ENCODE results near the gene SIX2. TPM values are rescaled to one million over a fixed set of nuclear protein-coding genes. Genes with fewer than 3 reads are reported as not detected.

SIX2 gene
- total and polyA plus RNA-seq, 2 donors (not counting 1 experiment from before 2014, with no cell fraction given) = 0.03 TPM; not detected in 1

DNA sequence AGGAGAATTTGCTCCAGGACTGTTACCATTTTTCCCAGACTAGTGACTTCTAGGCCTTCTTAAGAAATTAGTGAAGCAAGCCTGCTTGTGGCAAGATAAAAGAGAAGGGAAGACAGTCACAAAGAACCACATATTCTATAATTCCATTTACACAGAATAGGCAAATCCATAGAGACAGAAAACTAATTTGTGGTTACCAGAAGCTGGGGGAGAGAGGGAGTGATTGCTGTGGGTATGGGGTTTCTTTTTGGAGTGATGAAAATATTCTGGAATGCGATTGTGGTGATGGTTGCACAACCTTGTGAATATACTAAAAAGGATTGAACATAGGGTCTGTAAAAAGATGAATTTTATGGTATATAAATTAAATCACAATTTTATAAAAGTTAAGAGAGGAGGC lies 37.5 kb upstream of the SIX2 start:
- DNase-seq (ENCODE audit: low read depth in 2 of 2) = peak; percentile 32 to 71
- Histone ChIP-seq H3K27ac (ENCODE audit: insufficient read depth, low read length) (no peak overlapping the region), H3K4me1 (ENCODE audit: control insufficient read depth, extremely low read depth, insufficient read depth, low read length) (no peaks in the 10 kb centered on the region), H3K27me3 (ENCODE audit: control insufficient read depth, insufficient read depth, low read length) (peaks cover 19% of the 10 kb centered on the region), H4K20me1 (ENCODE audit: control insufficient read depth, extremely low read depth, insufficient read depth, low read length) (no peaks in the 10 kb centered on the region), H2AFZ (ENCODE audit: low read length) (no peak overlapping the region), H3K79me2 (ENCODE audit: control insufficient read depth, insufficient read depth, low read length) (no peaks in the 10 kb centered on the region), H3K4me3 (replicated peaks in 1 of 4; ENCODE audit: control extremely low read depth in 1 of 4, insufficient read depth in 1 of 4, low read depth in 3 of 4, low read length in 4 of 4) (no peak overlapping the region), H3K9ac (ENCODE audit: insufficient read depth, low read length) (no peak overlapping the region), H3K36me3 (ENCODE audit: control insufficient read depth, insufficient read depth, low read length) (no peaks in the 10 kb centered on the region), H3K4me2 (ENCODE audit: extremely low read depth, insufficient read depth, low read length) (no peak overlapping the region), H3K9me3 (ENCODE audit: control insufficient read depth, insufficient read depth, low read depth, low read length) (no peaks in the 10 kb centered on the region)
- TF ChIP-seq, protein P1, sequence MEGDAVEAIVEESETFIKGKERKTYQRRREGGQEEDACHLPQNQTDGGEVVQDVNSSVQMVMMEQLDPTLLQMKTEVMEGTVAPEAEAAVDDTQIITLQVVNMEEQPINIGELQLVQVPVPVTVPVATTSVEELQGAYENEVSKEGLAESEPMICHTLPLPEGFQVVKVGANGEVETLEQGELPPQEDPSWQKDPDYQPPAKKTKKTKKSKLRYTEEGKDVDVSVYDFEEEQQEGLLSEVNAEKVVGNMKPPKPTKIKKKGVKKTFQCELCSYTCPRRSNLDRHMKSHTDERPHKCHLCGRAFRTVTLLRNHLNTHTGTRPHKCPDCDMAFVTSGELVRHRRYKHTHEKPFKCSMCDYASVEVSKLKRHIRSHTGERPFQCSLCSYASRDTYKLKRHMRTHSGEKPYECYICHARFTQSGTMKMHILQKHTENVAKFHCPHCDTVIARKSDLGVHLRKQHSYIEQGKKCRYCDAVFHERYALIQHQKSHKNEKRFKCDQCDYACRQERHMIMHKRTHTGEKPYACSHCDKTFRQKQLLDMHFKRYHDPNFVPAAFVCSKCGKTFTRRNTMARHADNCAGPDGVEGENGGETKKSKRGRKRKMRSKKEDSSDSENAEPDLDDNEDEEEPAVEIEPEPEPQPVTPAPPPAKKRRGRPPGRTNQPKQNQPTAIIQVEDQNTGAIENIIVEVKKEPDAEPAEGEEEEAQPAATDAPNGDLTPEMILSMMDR (conservative IDR thresholded peaks at IDR 0.05 in 1 of 2, IDR thresholded peaks at IDR 0.05 in 1 of 2; ENCODE audit: low read depth in 1 of 2, low read length in 2 of 2) = no peak
- no peak for TF ChIP-seq EZH2 (IDR thresholded peaks at IDR 0.05; ENCODE audit: low read length, missing control alignments)

DNA sequence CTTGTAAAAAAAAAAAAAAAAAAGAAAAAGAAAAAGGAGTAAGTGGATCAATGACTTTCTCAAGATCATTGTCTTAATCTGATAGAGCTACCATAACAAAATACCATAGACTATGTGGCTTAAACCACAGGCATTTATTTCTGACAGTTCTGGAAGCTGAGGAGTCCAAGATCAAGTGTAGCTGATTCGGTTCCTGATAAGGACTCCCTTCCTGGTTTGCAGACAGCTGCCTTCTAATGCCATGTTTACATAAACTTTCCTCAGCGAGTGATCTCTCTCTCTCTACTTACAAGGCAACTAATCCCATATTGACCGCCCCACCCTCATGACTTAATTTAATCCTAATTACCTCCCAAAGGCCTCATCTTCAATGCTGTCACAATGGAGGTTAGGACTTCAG lies 36.5 kb upstream of the SIX2 start:
- H2AFZ ChIP-seq (ENCODE audit: low read length) = no peak overlapping the region
- no peak overlapping the region for H3K27ac ChIP-seq (ENCODE audit: insufficient read depth, low read length)
- no peak overlapping the region for H3K9ac ChIP-seq (ENCODE audit: insufficient read depth, low read length)
- H3K9me3 ChIP-seq (ENCODE audit: control insufficient read depth, insufficient read depth, low read depth, low read length) = no peaks in the 10 kb centered on the region
- H3K4me3 ChIP-seq (replicated peaks in 1 of 4; ENCODE audit: control extremely low read depth in 1 of 4, insufficient read depth in 1 of 4, low read depth in 3 of 4, low read length in 4 of 4) = no peak overlapping the region
- H4K20me1 ChIP-seq (ENCODE audit: control insufficient read depth, extremely low read depth, insufficient read depth, low read length) = no peaks in the 10 kb centered on the region
- no peaks in the 10 kb centered on the region for H3K36me3 ChIP-seq (ENCODE audit: control insufficient read depth, insufficient read depth, low read length)
- H3K79me2 ChIP-seq (ENCODE audit: control insufficient read depth, insufficient read depth, low read length) = no peaks in the 10 kb centered on the region
- H3K27me3 ChIP-seq (ENCODE audit: control insufficient read depth, insufficient read depth, low read length) = peaks cover 26% of the 10 kb centered on the region
- no peaks in the 10 kb centered on the region for H3K4me1 ChIP-seq (ENCODE audit: control insufficient read depth, extremely low read depth, insufficient read depth, low read length)
- TF ChIP-seq, protein P1 (conservative IDR thresholded peaks at IDR 0.05 in 1 of 2, IDR thresholded peaks at IDR 0.05 in 1 of 2; ENCODE audit: low read depth in 1 of 2, low read length in 2 of 2) = no peak
- no peak for TF ChIP-seq EZH2 (IDR thresholded peaks at IDR 0.05; ENCODE audit: low read length, missing control alignments)
- no peak overlapping the region for H3K4me2 ChIP-seq (ENCODE audit: extremely low read depth, insufficient read depth, low read length)
- peak in 1 of 2 donors; percentile 19 for DNase-seq (ENCODE audit: low read depth in 2 of 2)

DNA sequence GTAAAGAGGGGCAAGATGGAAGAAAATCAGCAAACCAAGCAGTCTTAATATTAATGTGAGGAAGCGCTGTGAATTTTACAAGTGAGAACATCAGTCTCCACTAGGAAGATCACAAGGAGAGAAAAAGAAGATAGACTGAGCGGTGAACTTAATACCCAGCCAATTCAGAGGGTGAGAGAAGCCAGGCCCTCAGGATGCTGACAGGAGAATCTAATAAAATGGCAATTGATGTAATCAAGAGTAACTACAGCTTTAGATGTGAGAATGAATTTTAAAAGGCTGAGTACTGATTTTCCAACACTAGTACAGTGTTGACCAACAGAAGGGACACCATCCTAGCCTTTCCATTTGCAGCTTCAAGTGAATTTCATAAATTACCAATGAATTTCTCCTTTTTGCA lies 35.7 kb upstream of the SIX2 start:
- Histone ChIP-seq H3K9ac (ENCODE audit: insufficient read depth, low read length) (no peak overlapping the region), H3K27ac (ENCODE audit: insufficient read depth, low read length) (no peak overlapping the region), H4K20me1 (ENCODE audit: control insufficient read depth, extremely low read depth, insufficient read depth, low read length) (no peaks in the 10 kb centered on the region), H3K36me3 (ENCODE audit: control insufficient read depth, insufficient read depth, low read length) (no peaks in the 10 kb centered on the region), H3K79me2 (ENCODE audit: control insufficient read depth, insufficient read depth, low read length) (no peaks in the 10 kb centered on the region), H3K4me2 (ENCODE audit: extremely low read depth, insufficient read depth, low read length) (no peak overlapping the region), H3K27me3 (ENCODE audit: control insufficient read depth, insufficient read depth, low read length) (peaks cover 23% of the 10 kb centered on the region), H2AFZ (ENCODE audit: low read length) (no peak overlapping the region), H3K9me3 (ENCODE audit: control insufficient read depth, insufficient read depth, low read depth, low read length) (no peaks in the 10 kb centered on the region), H3K4me1 (ENCODE audit: control insufficient read depth, extremely low read depth, insufficient read depth, low read length) (no peaks in the 10 kb centered on the region), H3K4me3 (replicated peaks in 1 of 4; ENCODE audit: control extremely low read depth in 1 of 4, insufficient read depth in 1 of 4, low read depth in 3 of 4, low read length in 4 of 4) (no peak overlapping the region)
- no peak for DNase-seq (ENCODE audit: low read depth in 2 of 2)
- TF ChIP-seq EZH2 (IDR thresholded peaks at IDR 0.05; ENCODE audit: low read length, missing control alignments) = no peak
- TF ChIP-seq, protein P1 (conservative IDR thresholded peaks at IDR 0.05 in 1 of 2, IDR thresholded peaks at IDR 0.05 in 1 of 2; ENCODE audit: low read depth in 1 of 2, low read length in 2 of 2) = no peak
